WTC11 (cell line): ENCODE measurements around the gene SMIM41. TPM values are rescaled to one million over a fixed set of nuclear protein-coding genes. Genes with fewer than 3 reads are reported as not detected.

ENCODE experiments used
- ATAC-seq: fragments of 200-7000 bp; cut with Tn5 transposase; 2 replicates; pipeline ENCODE4 v1.10.0; 2021; ENCODE audit warnings: mild to moderate bottlenecking, moderate library complexity
- CTCF ChIA-PET: fragments of 300-600 bp; sonication (Branson Sonifier 250); formaldehyde crosslinking; loops from one replicate; lab custom pipeline; 2021; ENCODE audit warnings: antibody characterized with exemption; lab: Charles Lee
- POLR2A ChIA-PET: fragments of 350-600 bp; sonication (Branson Sonifier 250); formaldehyde crosslinking; loops from one replicate; lab custom pipeline; 2021; ENCODE audit warnings: antibody characterized with exemption; lab: Charles Lee
- DNase-seq: peaks from one replicate; pipeline ENCODE4 v3.0.0; 2021; ENCODE audit warnings: low spot score
- H3K27ac Mint-ChIP-seq: 2 replicates; pipeline ENCODE4 v1.8.0; 2021; ENCODE audit warnings: mixed read lengths
- H3K27me3 Mint-ChIP-seq: 2 replicates; pipeline ENCODE4 v1.8.0; 2021; ENCODE audit warnings: low read depth, mild to moderate bottlenecking, moderate library complexity, mixed read lengths
- H3K36me3 Mint-ChIP-seq: 2 replicates; pipeline ENCODE4 v1.8.0; 2021; ENCODE audit warnings: mixed read lengths
- H3K4me1 Mint-ChIP-seq: 2 replicates; pipeline ENCODE4 v1.8.0; 2022; ENCODE audit warnings: mixed read lengths
- H3K4me3 Mint-ChIP-seq: 2 replicates; pipeline ENCODE4 v1.8.0; 2021; ENCODE audit warnings: mild to moderate bottlenecking, moderate library complexity, mixed read lengths
- H3K9me3 Mint-ChIP-seq: 2 replicates; pipeline ENCODE4 v1.8.0; 2021; ENCODE audit warnings: mixed read lengths
- GRHL2 ChIP-seq: fragments of 250-450 bp; sonication (Bioruptor Pico); IDR thresholded peaks from 2 replicates; pipeline ENCODE4 v1.8.0; 2022; ENCODE audit warnings: mild to moderate bottlenecking, moderate library complexity; ENCODE audit not compliant: insufficient replicate concordance, severe bottlenecking
- RELA ChIP-seq: sonication (generic); formaldehyde crosslinking; IDR thresholded peaks from 2 replicates; pipeline ENCODE4 v1.8.1; 2022; ENCODE audit warnings: missing genetic modification reagents, mild to moderate bottlenecking, borderline replicate concordance
- TCF7 ChIP-seq: sonication (generic); formaldehyde crosslinking; IDR thresholded peaks from 2 replicates; pipeline ENCODE4 v1.8.0; 2022; ENCODE audit warnings: mild to moderate bottlenecking, low read depth, missing genetic modification reagents, moderate library complexity
- USF1 ChIP-seq: sonication (generic); formaldehyde crosslinking; IDR thresholded peaks from 2 replicates; pipeline ENCODE4 v1.8.0; 2022; ENCODE audit warnings: mild to moderate bottlenecking, missing genetic modification reagents
- ZNF281 ChIP-seq: sonication (generic); formaldehyde crosslinking; IDR thresholded peaks from 2 replicates; pipeline ENCODE4 v1.8.0; 2023; ENCODE audit warnings: mild to moderate bottlenecking, missing genetic modification reagents
- ZNF317 ChIP-seq: sonication (generic); formaldehyde crosslinking; IDR thresholded peaks from 2 replicates; pipeline ENCODE4 v1.8.1; 2023; ENCODE audit warnings: low read depth, mild to moderate bottlenecking, moderate library complexity, missing genetic modification reagents, borderline replicate concordance
- ZNF423 ChIP-seq: fragments of 250-450 bp; sonication (Bioruptor Pico); IDR thresholded peaks from 2 replicates; pipeline ENCODE4 v2.1.2; 2022; ENCODE audit warnings: mild to moderate bottlenecking, moderate library complexity
- ZNF425 ChIP-seq: fragments of 250-450 bp; sonication (Bioruptor Pico); conservative IDR thresholded peaks from 2 replicates; pipeline ENCODE4 v1.9.0; 2021; ENCODE audit warnings: mild to moderate bottlenecking
- total RNA-seq: library from RNA; stranded (reverse); gene quantifications from 3 replicates; pipeline ENCODE4 v1.2.3, GENCODE V29; 2021
- TF ChIP-seq, protein P1 (sequence below): sonication (generic); formaldehyde crosslinking; IDR thresholded peaks from 2 replicates; pipeline ENCODE4 v1.8.1; 2023; ENCODE audit warnings: mild to moderate bottlenecking, missing genetic modification reagents, moderate library complexity
- TF ChIP-seq, protein P2 (sequence below): sonication (generic); formaldehyde crosslinking; conservative IDR thresholded peaks from 2 replicates; pipeline ENCODE4 v1.8.1; 2023; ENCODE audit warnings: mild to moderate bottlenecking, low read depth, missing genetic modification reagents, moderate library complexity
- TF ChIP-seq, protein P3 (sequence below): sonication (generic); formaldehyde crosslinking; IDR thresholded peaks from 2 replicates; pipeline ENCODE4 v1.8.0; 2022; ENCODE audit warnings: mild to moderate bottlenecking, missing genetic modification reagents
- TF ChIP-seq, protein P4 (sequence below): sonication (generic); formaldehyde crosslinking; IDR thresholded peaks from 2 replicates; pipeline ENCODE4 v1.8.1; 2023; ENCODE audit warnings: mild to moderate bottlenecking, missing genetic modification reagents, moderate library complexity
- TF ChIP-seq, protein P5 (sequence below): fragments of 250-450 bp; sonication (Bioruptor Pico); IDR thresholded peaks from 2 replicates; pipeline ENCODE4 v1.8.0; 2021; ENCODE audit warnings: mild to moderate bottlenecking
- TF ChIP-seq, protein P6 (sequence below): sonication (generic); formaldehyde crosslinking; IDR thresholded peaks from 2 replicates; pipeline ENCODE4 v1.8.0; 2022; ENCODE audit warnings: mild to moderate bottlenecking, missing genetic modification reagents

Gene SMIM41
- total RNA-seq, 1 experiment from 2014 or later, result not detected

- Mint-ChIP-seq H3K4me1 (peaks cover 28% of the 10 kb centered on the region), H3K27me3 (peaks cover 50% of the 10 kb centered on the region)
- no peak for TF ChIP-seq ZNF423 (CRISPR knock-in tag)
- TF ChIP-seq ZNF281, result no peak
- TF ChIP-seq, all 79 proteins: peak for 0
- ChIA-PET POLR2A (interaction anchor here (1.7 kb wide), 1 partner anchor 18 kb away, joined by 4 read pairs; no protein-coding TSS in a partner anchor), CTCF (interaction anchor here (2.1 to 2.9 kb wide), 3 partner anchors 20 to 26 kb away, joined by 6 to 57 read pairs (median 24); partner anchors contain the start of gene ATG101)
- no peak overlapping the region for H3K27ac Mint-ChIP-seq
- H3K9me3 Mint-ChIP-seq, result no peaks in the 10 kb centered on the region
- no peaks in the 10 kb centered on the region for H3K36me3 Mint-ChIP-seq
- DNase-seq, result no peak
- ATAC-seq, result no peak
- H3K4me3 Mint-ChIP-seq, result peak overlapping the region; percentile 86
Observed at GRCh38 chr12:52049688-52050087, 29.8 kb upstream of the SMIM41 start.

GRCh38 chr12:52050116-52050757 lies 29.3 kb upstream of the SMIM41 start:
- Mint-ChIP-seq H3K4me1 (peaks cover 28% of the 10 kb centered on the region), H3K36me3 (no peaks in the 10 kb centered on the region), H3K4me3 (peak overlapping the region; percentile 86), H3K9me3 (no peaks in the 10 kb centered on the region), H3K27ac (peak overlapping the region; percentile 63; the same call in 1 of the 2 replicates), H3K27me3 (peaks cover 50% of the 10 kb centered on the region)
- ATAC-seq (peak; percentile 56), DNase-seq (peak; percentile 43)
- ChIA-PET POLR2A (interaction anchor here (0.6 to 1.8 kb wide), 6 partner anchors 8 to 27 kb away, joined by 3 to 7 read pairs (median 4); partner anchors contain the start of gene ATG101), CTCF (interaction anchor here (1.0 to 2.9 kb wide), 15 partner anchors 12 to 135 kb away, joined by 3 to 57 read pairs (median 6); partner anchors contain the start of genes ATG101 and TAMALIN)
- no peak for TF ChIP-seq GRHL2
- TF ChIP-seq, protein P1, sequence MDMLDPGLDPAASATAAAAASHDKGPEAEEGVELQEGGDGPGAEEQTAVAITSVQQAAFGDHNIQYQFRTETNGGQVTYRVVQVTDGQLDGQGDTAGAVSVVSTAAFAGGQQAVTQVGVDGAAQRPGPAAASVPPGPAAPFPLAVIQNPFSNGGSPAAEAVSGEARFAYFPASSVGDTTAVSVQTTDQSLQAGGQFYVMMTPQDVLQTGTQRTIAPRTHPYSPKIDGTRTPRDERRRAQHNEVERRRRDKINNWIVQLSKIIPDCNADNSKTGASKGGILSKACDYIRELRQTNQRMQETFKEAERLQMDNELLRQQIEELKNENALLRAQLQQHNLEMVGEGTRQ (CRISPR knock-in tag), result no peak
- TF ChIP-seq, protein P2, sequence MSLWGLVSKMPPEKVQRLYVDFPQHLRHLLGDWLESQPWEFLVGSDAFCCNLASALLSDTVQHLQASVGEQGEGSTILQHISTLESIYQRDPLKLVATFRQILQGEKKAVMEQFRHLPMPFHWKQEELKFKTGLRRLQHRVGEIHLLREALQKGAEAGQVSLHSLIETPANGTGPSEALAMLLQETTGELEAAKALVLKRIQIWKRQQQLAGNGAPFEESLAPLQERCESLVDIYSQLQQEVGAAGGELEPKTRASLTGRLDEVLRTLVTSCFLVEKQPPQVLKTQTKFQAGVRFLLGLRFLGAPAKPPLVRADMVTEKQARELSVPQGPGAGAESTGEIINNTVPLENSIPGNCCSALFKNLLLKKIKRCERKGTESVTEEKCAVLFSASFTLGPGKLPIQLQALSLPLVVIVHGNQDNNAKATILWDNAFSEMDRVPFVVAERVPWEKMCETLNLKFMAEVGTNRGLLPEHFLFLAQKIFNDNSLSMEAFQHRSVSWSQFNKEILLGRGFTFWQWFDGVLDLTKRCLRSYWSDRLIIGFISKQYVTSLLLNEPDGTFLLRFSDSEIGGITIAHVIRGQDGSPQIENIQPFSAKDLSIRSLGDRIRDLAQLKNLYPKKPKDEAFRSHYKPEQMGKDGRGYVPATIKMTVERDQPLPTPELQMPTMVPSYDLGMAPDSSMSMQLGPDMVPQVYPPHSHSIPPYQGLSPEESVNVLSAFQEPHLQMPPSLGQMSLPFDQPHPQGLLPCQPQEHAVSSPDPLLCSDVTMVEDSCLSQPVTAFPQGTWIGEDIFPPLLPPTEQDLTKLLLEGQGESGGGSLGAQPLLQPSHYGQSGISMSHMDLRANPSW (CRISPR knock-in tag), result no peak
- TF ChIP-seq ZNF425 (CRISPR knock-in tag), result no peak
- TF ChIP-seq, protein P3, sequence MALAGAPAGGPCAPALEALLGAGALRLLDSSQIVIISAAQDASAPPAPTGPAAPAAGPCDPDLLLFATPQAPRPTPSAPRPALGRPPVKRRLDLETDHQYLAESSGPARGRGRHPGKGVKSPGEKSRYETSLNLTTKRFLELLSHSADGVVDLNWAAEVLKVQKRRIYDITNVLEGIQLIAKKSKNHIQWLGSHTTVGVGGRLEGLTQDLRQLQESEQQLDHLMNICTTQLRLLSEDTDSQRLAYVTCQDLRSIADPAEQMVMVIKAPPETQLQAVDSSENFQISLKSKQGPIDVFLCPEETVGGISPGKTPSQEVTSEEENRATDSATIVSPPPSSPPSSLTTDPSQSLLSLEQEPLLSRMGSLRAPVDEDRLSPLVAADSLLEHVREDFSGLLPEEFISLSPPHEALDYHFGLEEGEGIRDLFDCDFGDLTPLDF (CRISPR knock-in tag), result no peak
- TF ChIP-seq, protein P4, sequence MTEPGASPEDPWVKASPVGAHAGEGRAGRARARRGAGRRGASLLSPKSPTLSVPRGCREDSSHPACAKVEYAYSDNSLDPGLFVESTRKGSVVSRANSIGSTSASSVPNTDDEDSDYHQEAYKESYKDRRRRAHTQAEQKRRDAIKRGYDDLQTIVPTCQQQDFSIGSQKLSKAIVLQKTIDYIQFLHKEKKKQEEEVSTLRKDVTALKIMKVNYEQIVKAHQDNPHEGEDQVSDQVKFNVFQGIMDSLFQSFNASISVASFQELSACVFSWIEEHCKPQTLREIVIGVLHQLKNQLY (CRISPR knock-in tag), result no peak
- no peak for TF ChIP-seq TCF7 (CRISPR knock-in tag)
- TF ChIP-seq, protein P5, sequence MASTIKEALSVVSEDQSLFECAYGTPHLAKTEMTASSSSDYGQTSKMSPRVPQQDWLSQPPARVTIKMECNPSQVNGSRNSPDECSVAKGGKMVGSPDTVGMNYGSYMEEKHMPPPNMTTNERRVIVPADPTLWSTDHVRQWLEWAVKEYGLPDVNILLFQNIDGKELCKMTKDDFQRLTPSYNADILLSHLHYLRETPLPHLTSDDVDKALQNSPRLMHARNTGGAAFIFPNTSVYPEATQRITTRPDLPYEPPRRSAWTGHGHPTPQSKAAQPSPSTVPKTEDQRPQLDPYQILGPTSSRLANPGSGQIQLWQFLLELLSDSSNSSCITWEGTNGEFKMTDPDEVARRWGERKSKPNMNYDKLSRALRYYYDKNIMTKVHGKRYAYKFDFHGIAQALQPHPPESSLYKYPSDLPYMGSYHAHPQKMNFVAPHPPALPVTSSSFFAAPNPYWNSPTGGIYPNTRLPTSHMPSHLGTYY (CRISPR knock-in tag), result no peak
- TF ChIP-seq ZNF317, result no peak
- TF ChIP-seq USF1 (CRISPR knock-in tag), result no peak
- TF ChIP-seq RELA (CRISPR knock-in tag), result no peak
- TF ChIP-seq, protein P6, sequence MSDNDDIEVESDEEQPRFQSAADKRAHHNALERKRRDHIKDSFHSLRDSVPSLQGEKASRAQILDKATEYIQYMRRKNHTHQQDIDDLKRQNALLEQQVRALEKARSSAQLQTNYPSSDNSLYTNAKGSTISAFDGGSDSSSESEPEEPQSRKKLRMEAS (CRISPR knock-in tag), result no peak
